SK-N-MC (cell line): ENCODE measurements around the gene ERICH6.
"Not testable (repeated sequence)": the region's sequence is repeated elsewhere in the genome, so short reads cannot be mapped to it uniquely, and the experiment has no call there.

ENCODE experiments used
- DNase-seq: peaks from one replicate; pipeline ENCODE4 v3.0.0-alpha.2; 2011; ENCODE audit warnings: low read depth, low spot score
- H3K27ac ChIP-seq: fragments of 200-600 bp; sonication (generic); 2 replicates; pipeline ENCODE4 v1.5.1; 2016; ENCODE audit warnings: mixed run types
- H3K36me3 ChIP-seq: fragments of 200-600 bp; sonication (generic); 2 replicates; pipeline ENCODE4 v1.6.1; 2017; ENCODE audit warnings: antibody characterized with exemption, low read length, mixed read lengths; ENCODE audit not compliant: insufficient read depth
- H3K4me3 ChIP-seq: fragments of 200-600 bp; sonication (generic); 2 replicates; pipeline ENCODE4 v1.5.1; 2016
- H3K9ac ChIP-seq: fragments of 200-600 bp; sonication (generic); 2 replicates; pipeline ENCODE4 v1.8.0; 2017; ENCODE audit warnings: mixed run types, mixed read lengths; ENCODE audit not compliant: insufficient read length
- H3K9me3 ChIP-seq: fragments of 200-600 bp; sonication (generic); 2 replicates; pipeline ENCODE4 v1.6.1; 2017; ENCODE audit warnings: low read depth, mild to moderate bottlenecking, antibody characterized with exemption, low read length, moderate library complexity, mixed read lengths
- EZH2 ChIP-seq: fragments of 200-600 bp; sonication (generic); IDR thresholded peaks from one replicate; pipeline ENCODE4 v1.6.1; 2017; ENCODE audit warnings: antibody characterized with exemption
- FOXP2 ChIP-seq: optimal IDR thresholded peaks from 2 replicates; pipeline ENCODE3; 2011; ENCODE audit warnings: mild to moderate bottlenecking, moderate library complexity; ENCODE audit not compliant: insufficient read depth; ENCODE audit errors: extremely low read length, control extremely low read depth
- POLR2AphosphoS5 ChIP-seq: IDR thresholded peaks from 2 replicates; pipeline ENCODE4 v1.6.1; 2012; ENCODE audit warnings: mild to moderate bottlenecking, low read depth, low read length, borderline replicate concordance

Gene ERICH6

DNA sequence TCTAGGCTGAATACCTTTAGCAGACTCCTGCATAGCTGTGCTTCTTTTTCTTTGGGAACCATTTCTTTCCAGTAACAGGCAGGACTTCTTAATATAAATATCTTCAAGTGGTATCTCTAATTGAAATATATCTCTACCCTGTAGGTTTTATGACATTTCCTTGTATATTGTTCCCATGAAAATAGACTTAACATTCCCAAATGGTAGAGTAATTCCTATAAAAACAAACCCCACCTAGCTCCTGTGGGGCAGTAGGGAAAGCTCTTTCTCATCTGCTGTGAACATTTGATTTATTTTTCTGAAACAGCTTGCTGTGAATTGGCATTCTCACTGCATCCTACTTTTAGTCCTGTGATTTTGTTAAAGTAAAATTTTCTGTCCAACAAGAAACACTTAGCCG is 79.8 kb downstream of the ERICH6 start:
- Histone ChIP-seq H3K27ac (no peak overlapping the region), H3K9ac (no peak overlapping the region), H3K4me3 (no peak overlapping the region), H3K9me3 (no peaks in the 10 kb centered on the region), H3K36me3 (peaks cover 44% of the 10 kb centered on the region)
- TF ChIP-seq POLR2AphosphoS5, result no peak
- TF ChIP-seq FOXP2, result no peak
- no peak for TF ChIP-seq EZH2
- DNase-seq, result no peak

DNA sequence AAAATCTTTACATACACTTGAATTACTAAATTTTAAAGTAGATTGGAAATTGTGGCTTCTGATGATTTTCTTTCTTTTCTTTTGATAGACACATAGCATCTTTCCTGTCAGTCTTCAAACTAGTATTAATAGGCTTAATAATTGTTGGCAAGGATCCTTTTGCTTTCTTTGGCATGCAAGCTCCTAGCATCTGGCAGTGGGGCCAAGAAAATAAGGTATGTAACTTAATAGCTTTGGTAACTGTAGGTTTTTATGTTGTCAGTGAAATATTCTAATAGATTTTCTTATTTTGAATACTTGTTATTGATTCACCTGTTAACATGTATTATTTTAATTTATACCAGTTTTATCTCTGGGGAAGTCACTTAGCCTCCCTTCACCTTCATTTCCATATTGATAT is 80.8 kb downstream of the ERICH6 start:
- not testable (repeated sequence) for H3K4me3 ChIP-seq, H3K27ac ChIP-seq, H3K9me3 ChIP-seq, H3K9ac ChIP-seq, DNase-seq
- H3K36me3 ChIP-seq, result peaks cover 46% of the 10 kb centered on the region

DNA sequence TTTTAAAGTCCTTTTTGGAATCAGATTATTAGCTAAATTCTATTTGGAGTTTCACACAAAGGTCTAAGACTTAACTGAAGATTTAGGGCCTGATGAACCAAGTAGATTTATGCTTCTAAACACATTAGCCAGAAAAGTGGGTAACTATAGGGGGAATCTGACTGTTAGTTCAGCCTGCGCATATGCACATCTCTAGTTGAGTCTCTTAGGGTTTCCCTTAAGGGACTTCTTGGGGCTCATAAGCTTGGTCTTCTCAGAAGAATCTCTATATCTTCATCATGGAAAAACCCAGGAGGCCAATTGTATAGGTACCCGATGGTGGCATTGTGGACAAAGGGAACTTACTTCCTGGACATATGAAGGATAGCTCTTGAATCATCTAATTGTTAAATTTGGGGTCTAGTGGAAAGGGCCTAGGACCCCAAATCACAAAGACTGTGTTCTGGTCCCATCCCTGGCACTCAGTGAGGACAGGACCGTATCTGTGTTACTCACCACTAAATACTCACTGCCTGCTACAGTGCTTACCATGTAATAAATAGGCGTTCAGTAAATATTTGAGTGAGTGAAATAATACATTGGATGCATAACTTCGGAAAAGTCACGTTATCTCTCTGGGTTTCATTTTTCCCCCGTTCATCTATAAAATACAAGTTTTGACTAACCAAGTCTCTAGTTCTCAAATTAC is 83.6 kb downstream of the ERICH6 start:
- DNase-seq, result no peak
- no peak overlapping the region for H3K4me3 ChIP-seq
- TF ChIP-seq POLR2AphosphoS5, result no peak
- TF ChIP-seq FOXP2, result no peak
- no peak for TF ChIP-seq EZH2
- H3K36me3 ChIP-seq, result peaks cover 28% of the 10 kb centered on the region
- H3K9me3 ChIP-seq, result no peaks in the 10 kb centered on the region
- H3K9ac ChIP-seq, result no peak overlapping the region
- H3K27ac ChIP-seq, result peak overlapping the region; percentile 8; the same call in 1 of the 2 replicates

DNA sequence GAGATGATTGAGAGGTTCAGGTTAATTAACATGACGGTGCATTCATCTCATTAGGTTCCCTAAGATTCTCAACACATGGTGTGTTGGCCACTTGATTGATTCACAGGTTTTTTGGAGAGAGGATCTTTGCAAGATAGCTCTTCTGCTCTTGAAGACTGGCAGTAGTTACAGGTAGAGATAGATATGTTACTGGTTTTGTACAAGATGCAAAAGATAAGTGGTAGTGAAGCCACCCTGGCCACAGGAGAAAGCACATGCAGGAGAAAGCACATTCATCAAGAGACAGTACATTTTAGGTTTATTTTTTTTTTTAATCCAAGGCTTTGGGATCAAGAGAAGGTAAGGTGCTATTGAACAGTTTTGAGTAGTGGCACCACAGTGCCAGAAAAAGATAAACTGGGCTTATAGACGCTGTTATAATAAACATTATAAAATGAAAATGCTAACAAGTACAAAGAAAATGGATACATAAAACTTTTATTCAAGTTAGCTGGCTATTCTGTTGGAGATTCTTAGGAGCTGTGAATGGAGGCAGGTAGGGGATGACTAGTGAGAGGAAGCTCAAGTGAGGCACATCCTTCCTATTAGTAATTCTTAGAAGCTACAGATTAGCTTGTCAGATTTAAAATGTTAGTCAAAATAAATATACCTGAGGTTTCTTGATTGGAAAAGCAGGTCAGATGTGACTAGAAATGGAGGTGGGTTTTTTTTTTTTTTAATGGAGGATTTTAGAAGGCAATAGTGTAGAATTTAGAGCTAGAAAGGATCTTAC is 89.8 kb downstream of the ERICH6 start:
- Histone ChIP-seq H3K9me3 (peaks cover 5% of the 10 kb centered on the region; the same call in 1 of the 2 replicates), H3K9ac (no peak overlapping the region), H3K4me3 (no peak overlapping the region), H3K27ac (no peak overlapping the region), H3K36me3 (peaks cover 58% of the 10 kb centered on the region)
- no peak for TF ChIP-seq EZH2
- no peak for TF ChIP-seq FOXP2
- no peak for TF ChIP-seq POLR2AphosphoS5
- no peak for DNase-seq

DNA sequence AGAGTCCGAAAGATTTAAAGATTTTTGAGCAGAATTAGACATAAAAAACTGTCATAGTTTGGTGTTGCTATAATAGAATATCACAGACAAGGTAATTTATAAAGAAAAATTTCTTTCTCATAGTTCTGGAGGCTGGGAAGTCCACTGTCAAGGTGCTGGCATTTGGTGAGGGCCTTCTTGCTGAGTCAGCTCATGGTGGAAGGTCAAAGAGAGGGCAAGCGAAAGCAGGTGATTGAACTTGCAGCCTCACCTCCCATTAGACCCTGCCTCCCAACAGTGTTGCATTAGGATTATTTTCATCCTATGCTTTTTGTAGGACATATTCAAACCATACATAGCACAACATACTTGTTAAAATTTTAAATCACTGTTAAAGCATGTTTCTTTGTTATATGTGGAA is 90.7 kb downstream of the ERICH6 start:
- H3K27ac ChIP-seq, result no peak overlapping the region

DNA sequence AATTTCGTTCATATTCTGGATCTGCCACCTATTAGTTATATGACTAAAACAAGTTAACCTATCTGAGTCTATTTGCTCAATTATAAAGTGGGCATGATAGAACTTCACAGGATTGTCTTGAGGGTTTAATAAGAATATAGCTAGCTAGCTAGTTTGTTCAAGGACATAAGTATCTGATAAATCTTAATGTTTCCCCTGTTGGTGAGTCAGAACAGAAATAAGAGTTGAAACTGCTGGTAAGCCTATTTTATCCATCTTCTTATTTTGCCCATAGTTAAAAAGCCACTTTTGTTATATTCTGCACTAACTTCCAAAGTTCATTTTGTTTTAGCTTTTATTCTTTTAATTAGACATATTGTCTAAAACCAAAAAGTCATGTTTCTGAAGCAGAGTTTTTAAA is 91.2 kb downstream of the ERICH6 start:
- H3K36me3 ChIP-seq, result peaks cover 62% of the 10 kb centered on the region
- no peak for DNase-seq
- H3K4me3 ChIP-seq, result no peak overlapping the region
- H3K9ac ChIP-seq, result no peak overlapping the region
- peaks cover 5% of the 10 kb centered on the region; the same call in 1 of the 2 replicates for H3K9me3 ChIP-seq
- H3K27ac ChIP-seq, result no peak overlapping the region
- TF ChIP-seq EZH2 (no peak), POLR2AphosphoS5 (no peak), FOXP2 (no peak)

More for the DNA sequence above, 90.7 kb downstream of the ERICH6 start:
- TF ChIP-seq POLR2AphosphoS5 (no peak), FOXP2 (no peak), EZH2 (no peak)
- Histone ChIP-seq H3K9me3 (peaks cover 5% of the 10 kb centered on the region; the same call in 1 of the 2 replicates), H3K4me3 (no peak overlapping the region), H3K36me3 (peaks cover 59% of the 10 kb centered on the region), H3K9ac (no peak overlapping the region)
- DNase-seq, result no peak

DNA sequence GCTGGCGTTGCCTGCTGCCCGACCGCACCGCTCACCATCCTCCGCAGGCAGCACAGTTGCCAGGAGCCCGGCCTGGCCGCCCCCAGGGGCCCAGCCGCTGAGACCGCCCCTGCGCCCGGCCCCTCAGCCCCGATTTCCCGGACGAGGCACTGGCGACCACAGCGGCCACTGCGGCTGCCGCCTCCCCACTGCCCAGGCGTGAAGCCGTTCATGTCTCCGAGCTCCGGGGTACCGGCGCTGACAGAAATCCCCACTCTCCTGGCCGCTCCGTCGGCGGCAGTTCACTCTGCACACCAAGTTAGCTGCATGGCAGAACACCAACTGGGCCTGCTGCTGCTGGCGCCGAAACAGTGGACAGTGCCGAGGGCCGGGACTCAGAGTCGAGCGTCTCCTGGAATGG is 92.1 kb downstream of the ERICH6 start:
- TF ChIP-seq POLR2AphosphoS5 (no peak), FOXP2 (no peak)
- no peak overlapping the region for H3K4me3 ChIP-seq
- H3K9me3 ChIP-seq, result peaks cover 5% of the 10 kb centered on the region; the same call in 1 of the 2 replicates
- no peak for DNase-seq
- no peak overlapping the region for H3K27ac ChIP-seq
- H3K36me3 ChIP-seq, result peaks cover 64% of the 10 kb centered on the region
- no peak overlapping the region for H3K9ac ChIP-seq

DNA sequence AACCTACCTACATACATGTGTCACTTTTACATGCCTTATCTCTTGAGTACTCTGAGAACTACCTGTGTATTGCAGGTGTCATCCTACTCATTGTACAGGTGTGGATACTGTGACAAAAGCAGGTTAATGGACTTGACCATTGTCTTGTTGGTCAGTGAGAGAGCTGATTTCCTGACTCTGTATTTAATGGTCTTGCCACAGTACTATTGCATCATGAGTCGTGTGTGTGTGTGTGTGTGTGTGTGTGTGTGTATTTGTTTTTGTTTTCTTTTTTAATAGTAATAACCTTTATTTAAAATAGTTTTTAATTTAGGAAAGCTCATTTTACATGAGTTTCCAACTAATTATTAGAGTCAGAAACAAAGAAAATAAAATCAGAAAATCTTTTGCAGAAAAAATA is 92.9 kb downstream of the ERICH6 start:
- no peak overlapping the region for H3K27ac ChIP-seq
- no peak overlapping the region for H3K9ac ChIP-seq
- H3K36me3 ChIP-seq, result peaks cover 72% of the 10 kb centered on the region
- DNase-seq, result no peak
- H3K4me3 ChIP-seq, result no peak overlapping the region
- H3K9me3 ChIP-seq, result peaks cover 5% of the 10 kb centered on the region; the same call in 1 of the 2 replicates
- no peak for TF ChIP-seq EZH2
- TF ChIP-seq POLR2AphosphoS5, result no peak
- no peak for TF ChIP-seq FOXP2
